ACC112 (cell line): ENCODE measurements around the gene TTC27.
"Not testable (repeated sequence)": the region's sequence is repeated elsewhere in the genome, so short reads cannot be mapped to it uniquely, and the experiment has no call there.

Experiments
- H2AFZ ChIP-seq: fragments of 200-600 bp; sonication (generic); one replicate; pipeline ENCODE4 v1.6.0; 2017; ENCODE audit warnings: antibody characterized with exemption, low read length; ENCODE audit not compliant: unreplicated experiment
- H3K27ac ChIP-seq: fragments of 200-600 bp; sonication (generic); 2 replicates; pipeline ENCODE4 v1.5.1; 2014; ENCODE audit warnings: low read depth, mild to moderate bottlenecking, antibody characterized with exemption, low read length, moderate library complexity
- H3K27me3 ChIP-seq: fragments of 200-600 bp; sonication (generic); 2 replicates; pipeline ENCODE4 v1.6.1; 2014; ENCODE audit warnings: mild to moderate bottlenecking, antibody characterized with exemption, low read length, moderate library complexity, mixed read lengths; ENCODE audit not compliant: insufficient read depth
- H3K36me3 ChIP-seq: fragments of 200-600 bp; sonication (generic); 2 replicates; pipeline ENCODE4 v1.6.1; 2016; ENCODE audit warnings: mild to moderate bottlenecking, antibody characterized with exemption, low read length, moderate library complexity, mixed read lengths; ENCODE audit not compliant: insufficient read depth
- H3K4me1 ChIP-seq: fragments of 200-600 bp; sonication (generic); one replicate; pipeline ENCODE4 v1.6.1; 2016; ENCODE audit warnings: low read length, mixed read lengths; ENCODE audit not compliant: insufficient read depth, unreplicated experiment, control insufficient read depth
- H3K4me3 ChIP-seq: fragments of 200-600 bp; sonication (generic); 2 replicates; pipeline ENCODE4 v1.5.1; 2014; ENCODE audit warnings: mild to moderate bottlenecking, low read depth, low read length
- H3K79me2 ChIP-seq: fragments of 200-600 bp; sonication (generic); one replicate; pipeline ENCODE4 v1.6.0; 2016; ENCODE audit warnings: low read length; ENCODE audit not compliant: control insufficient read depth, unreplicated experiment, insufficient read depth

Gene TTC27

DNA sequence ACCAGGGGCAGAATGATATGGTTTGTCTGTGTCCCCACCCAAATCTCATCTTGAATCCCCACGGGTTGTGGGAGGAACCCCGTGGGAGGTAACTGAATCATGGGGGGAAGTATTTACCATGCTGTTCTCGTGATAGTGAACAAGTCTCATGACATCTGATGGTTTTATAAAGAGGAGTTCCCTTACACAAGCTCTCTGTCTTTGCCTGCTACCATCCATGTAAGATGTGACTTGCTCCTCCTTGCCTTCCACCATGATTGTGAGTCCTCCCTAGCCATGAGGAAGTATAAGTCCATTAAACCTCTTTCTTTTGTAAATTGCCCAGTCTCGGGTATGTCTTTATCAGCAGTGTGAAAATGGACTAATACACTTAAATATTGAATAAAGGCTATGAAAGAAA is 218.4 kb downstream of the TTC27 start:
- not testable (repeated sequence) for H3K36me3 ChIP-seq, H3K4me1 ChIP-seq, H3K79me2 ChIP-seq

DNA sequence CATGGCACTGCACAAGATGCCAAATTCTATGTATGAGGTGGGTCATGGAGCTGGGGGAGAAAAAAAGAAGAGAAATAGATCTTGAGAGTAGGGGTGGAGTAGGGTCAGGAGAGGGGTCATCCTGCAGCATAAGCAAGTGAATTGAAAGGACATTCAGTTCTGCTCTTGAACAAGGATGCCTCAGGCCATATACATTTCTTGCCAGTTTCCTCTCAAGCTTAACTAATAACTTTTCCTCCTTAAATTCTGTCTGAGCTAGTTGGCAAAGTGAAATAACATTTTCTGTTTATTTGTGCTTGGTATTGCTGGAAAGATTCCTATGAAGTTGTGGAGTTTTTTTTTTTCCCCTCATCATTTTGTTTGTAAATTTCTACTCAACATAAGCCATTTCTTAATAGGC is 219.9 kb downstream of the TTC27 start:
- H3K27me3 ChIP-seq, result peaks cover 7% of the 10 kb centered on the region
- no peak overlapping the region for H3K27ac ChIP-seq
- no peak overlapping the region for H3K4me3 ChIP-seq
- no peaks in the 10 kb centered on the region for H3K36me3 ChIP-seq
- H3K4me1 ChIP-seq, result no peaks in the 10 kb centered on the region
- no peaks in the 10 kb centered on the region for H3K79me2 ChIP-seq
- no peak overlapping the region for H2AFZ ChIP-seq

More for the DNA sequence above, 218.4 kb downstream of the TTC27 start:
- not testable (repeated sequence) for H2AFZ ChIP-seq, H3K27ac ChIP-seq, H3K4me3 ChIP-seq, H3K27me3 ChIP-seq

DNA sequence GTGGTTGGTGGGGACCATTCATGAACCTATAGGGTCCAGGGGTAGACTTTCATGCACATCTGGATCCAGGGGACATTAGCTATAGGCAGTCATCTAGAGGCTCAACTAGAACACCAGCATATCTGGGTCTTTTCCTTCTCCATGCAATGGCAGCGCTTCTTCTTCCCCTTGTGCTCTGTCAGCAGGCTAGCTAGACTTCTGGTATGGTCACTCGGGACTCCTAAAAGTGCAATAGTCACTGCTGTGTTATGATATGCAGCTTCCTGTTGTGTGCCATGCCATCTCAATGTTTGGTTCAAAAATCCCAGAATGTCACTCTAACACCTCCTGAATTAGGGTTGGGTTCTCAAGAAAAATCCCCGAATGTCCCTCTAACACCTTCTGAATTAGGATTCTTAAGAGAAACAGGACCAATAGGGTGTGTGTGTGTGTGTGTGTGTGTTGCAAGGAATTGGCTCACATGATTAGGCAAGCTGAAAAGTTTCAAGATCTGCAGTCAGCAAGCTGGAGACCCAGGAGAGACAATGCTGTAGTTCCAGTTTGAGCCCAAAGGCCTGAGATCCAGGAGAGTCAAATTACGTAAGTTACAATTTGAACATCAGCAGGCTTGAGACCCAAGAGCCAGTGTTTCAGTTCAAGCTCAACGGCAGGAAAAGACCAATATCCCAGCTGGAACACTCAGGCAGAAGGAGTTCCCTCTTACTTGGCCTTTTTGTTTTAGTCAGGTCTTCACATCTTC is 221.8 kb downstream of the TTC27 start:
- H3K27me3 ChIP-seq, result peaks cover 7% of the 10 kb centered on the region
- no peak overlapping the region for H2AFZ ChIP-seq
- H3K4me3 ChIP-seq, result no peak overlapping the region
- no peaks in the 10 kb centered on the region for H3K79me2 ChIP-seq
- H3K4me1 ChIP-seq, result no peaks in the 10 kb centered on the region
- H3K36me3 ChIP-seq, result no peaks in the 10 kb centered on the region
- no peak overlapping the region for H3K27ac ChIP-seq

DNA sequence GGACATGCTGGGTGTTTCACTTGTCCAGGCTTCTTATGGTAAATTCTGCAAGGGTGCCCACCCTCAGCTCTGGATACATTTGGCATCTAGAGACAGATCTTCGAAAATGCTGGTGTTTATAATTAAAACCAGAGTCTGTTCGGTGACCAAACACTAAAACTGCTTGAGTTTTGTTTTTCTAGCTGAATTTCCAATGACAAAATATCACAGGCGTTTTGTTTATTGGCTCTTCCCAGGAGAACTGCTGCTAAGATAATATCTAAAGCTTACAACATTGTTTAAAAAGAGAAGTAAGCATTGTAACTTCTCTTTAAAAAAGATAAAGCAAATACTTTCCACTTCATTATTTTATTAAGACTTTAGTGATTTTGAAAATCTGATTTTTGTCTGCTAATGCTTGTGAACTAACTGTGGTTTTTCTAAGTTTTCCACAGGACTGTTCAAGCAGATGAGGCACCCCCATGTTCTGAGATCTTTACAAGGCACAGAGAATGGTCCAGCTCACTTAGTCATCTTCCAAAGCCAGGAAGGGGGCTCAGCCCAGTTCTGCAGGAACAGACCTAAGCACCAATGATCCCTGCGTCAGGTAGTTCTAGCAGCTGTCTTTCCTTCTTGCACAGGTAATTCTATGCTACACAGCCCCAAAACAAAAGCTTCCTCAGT is 224.1 kb downstream of the TTC27 start:
- H3K36me3 ChIP-seq, result no peaks in the 10 kb centered on the region
- H3K4me3 ChIP-seq, result no peak overlapping the region
- H2AFZ ChIP-seq, result no peak overlapping the region
- no peaks in the 10 kb centered on the region for H3K79me2 ChIP-seq
- H3K4me1 ChIP-seq, result no peaks in the 10 kb centered on the region
- H3K27ac ChIP-seq, result no peak overlapping the region
- H3K27me3 ChIP-seq, result peaks cover 7% of the 10 kb centered on the region

DNA sequence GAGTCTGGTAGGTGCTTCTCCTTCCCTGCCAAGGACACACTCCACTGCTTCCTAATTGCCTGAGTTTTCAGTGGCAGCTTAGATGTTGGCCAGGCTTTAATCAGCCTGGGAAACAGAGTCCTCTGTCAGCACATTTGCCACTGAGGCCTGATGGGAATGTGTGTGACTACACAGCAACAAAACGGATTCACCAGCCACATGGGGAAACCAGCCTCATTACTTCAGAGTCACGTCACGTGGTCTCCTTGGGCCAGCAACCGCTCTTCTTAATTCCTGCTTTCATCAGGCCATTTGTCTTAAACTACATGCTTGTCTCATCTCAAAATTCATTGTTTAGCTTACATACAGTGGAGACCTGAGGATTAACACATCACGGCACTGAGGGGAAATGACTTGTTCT is 225.0 kb downstream of the TTC27 start:
- no peak overlapping the region for H3K27ac ChIP-seq
- no peak overlapping the region for H3K4me3 ChIP-seq
- no peaks in the 10 kb centered on the region for H3K4me1 ChIP-seq
- H3K36me3 ChIP-seq, result no peaks in the 10 kb centered on the region
- peaks cover 7% of the 10 kb centered on the region for H3K27me3 ChIP-seq
- no peak overlapping the region for H2AFZ ChIP-seq
- no peaks in the 10 kb centered on the region for H3K79me2 ChIP-seq

DNA sequence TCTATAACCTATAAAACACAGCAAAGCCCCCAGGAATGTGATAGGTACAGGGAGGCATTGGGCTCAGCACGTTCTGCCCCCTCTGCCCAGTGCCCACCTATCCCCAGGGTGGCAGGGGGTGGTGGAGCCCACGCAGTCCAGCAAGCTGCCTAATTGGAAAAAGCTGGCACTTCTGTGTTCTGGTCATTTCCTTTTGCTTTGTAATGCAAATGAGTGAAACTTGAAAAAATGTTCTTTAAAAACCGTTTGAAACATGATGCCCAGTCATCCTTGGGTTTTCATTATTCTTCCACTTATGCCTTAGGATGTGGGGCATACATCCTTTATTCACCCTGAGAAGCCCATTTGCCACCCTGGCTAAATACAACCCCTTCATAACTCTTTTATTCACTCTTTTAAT is 229.0 kb downstream of the TTC27 start:
- Histone ChIP-seq H3K79me2 (no peaks in the 10 kb centered on the region), H3K4me1 (no peaks in the 10 kb centered on the region), H3K36me3 (no peaks in the 10 kb centered on the region), H3K27me3 (0 out of 2 replicates have a peak, but pooled peaks cover 6% of the 10 kb centered on the region), H3K4me3 (no peak overlapping the region), H2AFZ (no peak overlapping the region), H3K27ac (no peak overlapping the region)

DNA sequence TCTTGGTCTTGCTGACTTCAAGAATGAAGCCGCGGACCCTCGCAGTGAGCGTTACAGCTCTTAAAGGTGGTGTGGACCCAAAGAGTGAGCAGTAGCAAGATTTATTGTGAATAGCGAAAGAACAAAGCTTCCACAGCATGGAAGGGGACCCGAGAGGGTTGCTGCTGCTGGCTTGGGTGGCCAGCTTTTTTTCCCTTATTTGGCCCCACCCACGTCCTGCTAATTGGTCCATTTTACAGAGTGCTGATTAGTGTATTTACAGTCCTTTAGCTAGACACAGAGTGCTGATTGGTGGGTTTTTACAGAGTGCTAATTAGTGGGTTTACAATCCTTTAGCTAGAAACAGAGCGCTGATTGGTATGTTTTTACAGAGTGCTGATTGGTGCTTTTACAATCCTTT is 230.9 kb downstream of the TTC27 start:
- Histone ChIP-seq H3K36me3 (no peaks in the 10 kb centered on the region), H3K4me1 (peaks cover 2% of the 10 kb centered on the region), H3K4me3 (no peak overlapping the region), H3K27ac (no peak overlapping the region), H2AFZ (no peak overlapping the region), H3K79me2 (no peaks in the 10 kb centered on the region), H3K27me3 (0 out of 2 replicates have a peak, but pooled peaks cover 6% of the 10 kb centered on the region)

DNA sequence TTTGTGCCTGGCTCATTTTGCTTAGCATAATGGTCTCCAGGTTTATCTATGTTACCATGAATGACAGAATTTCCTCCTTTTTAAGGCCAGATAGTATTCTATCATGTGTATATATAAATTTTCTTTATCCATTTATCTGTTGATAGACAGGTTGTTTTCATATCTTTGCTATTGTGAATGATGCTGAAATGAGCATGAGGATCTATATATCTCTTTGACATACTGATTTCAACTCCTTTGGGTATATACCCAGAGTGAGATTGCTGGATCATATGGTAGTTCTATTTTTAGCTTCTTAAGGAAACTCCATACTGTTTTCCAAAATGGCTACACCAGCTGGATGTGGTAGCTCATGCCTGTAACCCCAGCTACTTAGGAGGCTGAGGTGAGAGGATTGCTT is 232.5 kb downstream of the TTC27 start:
- H2AFZ ChIP-seq, result no peak overlapping the region
- H3K4me1 ChIP-seq, result peaks cover 18% of the 10 kb centered on the region
- H3K79me2 ChIP-seq, result no peaks in the 10 kb centered on the region
- H3K27me3 ChIP-seq, result 0 out of 2 replicates have a peak, but pooled peaks cover 6% of the 10 kb centered on the region
- no peaks in the 10 kb centered on the region for H3K36me3 ChIP-seq
- H3K4me3 ChIP-seq, result no peak overlapping the region
- no peak overlapping the region for H3K27ac ChIP-seq

DNA sequence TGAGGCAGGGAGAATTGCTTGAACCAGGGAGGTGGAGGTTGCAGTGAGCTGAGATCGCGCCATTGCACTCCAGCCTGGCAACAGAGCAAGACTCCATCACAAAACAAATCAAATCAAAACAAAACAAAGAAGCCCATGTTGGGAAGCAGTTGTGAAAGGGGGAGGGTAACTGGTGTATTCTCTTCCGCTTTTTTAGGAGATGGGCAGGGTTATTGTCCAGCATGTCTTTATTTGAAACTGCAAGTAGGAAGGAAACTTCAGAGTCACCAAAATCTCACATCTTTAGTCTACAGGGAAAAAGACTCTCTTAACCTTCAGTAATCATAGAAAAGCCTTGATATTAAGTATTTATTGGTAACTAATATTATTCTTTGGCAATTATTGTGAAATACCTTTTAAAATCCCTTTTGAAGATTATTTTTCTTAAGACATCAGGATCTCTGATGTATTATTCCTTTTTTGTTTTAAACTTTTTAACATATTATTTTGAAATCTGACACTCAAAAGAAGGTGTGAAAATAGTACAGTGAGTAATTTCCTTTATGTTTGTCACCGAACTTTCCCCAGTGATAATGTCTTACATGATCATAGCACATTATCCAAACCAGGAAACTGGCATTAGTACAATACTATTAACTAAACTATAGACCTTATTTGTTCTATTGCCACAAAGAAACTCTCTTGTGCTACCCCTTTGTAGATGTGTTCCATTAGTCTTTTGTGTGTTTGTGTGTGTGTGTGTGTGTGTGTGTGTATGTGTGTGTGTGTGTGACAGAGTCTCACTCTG is 234.6 kb downstream of the TTC27 start:
- no peak overlapping the region for H3K27ac ChIP-seq
- no peak overlapping the region for H2AFZ ChIP-seq
- H3K4me3 ChIP-seq, result no peak overlapping the region
- H3K79me2 ChIP-seq, result no peaks in the 10 kb centered on the region
- H3K27me3 ChIP-seq, result 0 out of 2 replicates have a peak, but pooled peaks cover 6% of the 10 kb centered on the region
- no peaks in the 10 kb centered on the region for H3K36me3 ChIP-seq
- H3K4me1 ChIP-seq, result peaks cover 26% of the 10 kb centered on the region

DNA sequence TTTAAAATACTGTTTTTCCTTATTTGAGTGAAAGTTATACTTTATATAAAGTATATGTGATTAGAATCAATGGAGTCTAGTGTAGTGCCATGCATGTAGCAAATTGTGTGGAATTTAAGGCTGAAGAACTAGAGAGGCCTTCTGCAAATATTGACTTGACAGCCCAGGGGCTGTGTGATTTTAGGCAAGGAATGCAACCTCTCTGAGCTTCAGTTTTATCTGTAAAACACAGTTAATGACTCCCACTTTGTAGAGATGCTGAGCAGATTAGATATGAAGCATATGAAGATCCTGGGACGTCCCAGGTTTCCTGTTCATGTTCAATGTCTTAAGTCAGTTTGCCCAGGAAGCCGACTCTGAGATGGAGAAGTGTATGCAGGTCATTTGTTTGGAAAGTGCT is 235.5 kb downstream of the TTC27 start:
- no peak overlapping the region for H3K4me3 ChIP-seq
- H2AFZ ChIP-seq, result no peak overlapping the region
- H3K27ac ChIP-seq, result no peak overlapping the region
- no peaks in the 10 kb centered on the region for H3K79me2 ChIP-seq
- 0 out of 2 replicates have a peak, but pooled peaks cover 6% of the 10 kb centered on the region for H3K27me3 ChIP-seq
- no peaks in the 10 kb centered on the region for H3K36me3 ChIP-seq
- H3K4me1 ChIP-seq, result peaks cover 26% of the 10 kb centered on the region
